Epidermal melanocyte (primary cell): ENCODE results near the gene KCNMA1.

ENCODE experiments used
- DNase-seq: peaks from one replicate; pipeline ENCODE4 v3.0.0; 2011; ENCODE audit warnings: low spot score; ENCODE audit not compliant: insufficient read length

KCNMA1 gene

GRCh38 chr10:77068969-77069368 is 568.6 kb downstream of the KCNMA1 start:
- no peak for DNase-seq

- no peak for DNase-seq
These were observed 569.3 kb downstream of the KCNMA1 start for GRCh38 chr10:77068272-77068671.

- no peak for DNase-seq
These were observed 575.2 kb downstream of the KCNMA1 start for GRCh38 chr10:77062381-77062780.

- DNase-seq, result no peak
These were observed 576.7 kb downstream of the KCNMA1 start for GRCh38 chr10:77060913-77061312.

- no peak for DNase-seq
These were observed 581.0 kb downstream of the KCNMA1 start for GRCh38 chr10:77056650-77057049.

GRCh38 chr10:77052593-77052992 is 585.0 kb downstream of the KCNMA1 start:
- DNase-seq, result no peak

- no peak for DNase-seq
These were observed 585.8 kb downstream of the KCNMA1 start for GRCh38 chr10:77051837-77052236.

GRCh38 chr10:77049896-77050295 is 587.7 kb downstream of the KCNMA1 start:
- DNase-seq, result no peak

GRCh38 chr10:77049146-77049545 is 588.5 kb downstream of the KCNMA1 start:
- no peak for DNase-seq

GRCh38 chr10:77045085-77045484 is 592.5 kb downstream of the KCNMA1 start:
- DNase-seq, result no peak

- no peak for DNase-seq
These were observed 594.2 kb downstream of the KCNMA1 start for GRCh38 chr10:77043420-77043763.

- no peak for DNase-seq
These were observed 594.7 kb downstream of the KCNMA1 start for GRCh38 chr10:77042706-77043419.

GRCh38 chr10:77041636-77042258 is 595.9 kb downstream of the KCNMA1 start:
- no peak for DNase-seq

- DNase-seq, result no peak
These were observed 599.2 kb downstream of the KCNMA1 start for GRCh38 chr10:77038407-77038806.

GRCh38 chr10:77037735-77038403 is 599.7 kb downstream of the KCNMA1 start:
- no peak for DNase-seq

- DNase-seq, result no peak
These were observed 600.4 kb downstream of the KCNMA1 start for GRCh38 chr10:77036993-77037734.

GRCh38 chr10:77036276-77036675 is 601.3 kb downstream of the KCNMA1 start:
- DNase-seq, result no peak

- DNase-seq, result no peak
These were observed 602.8 kb downstream of the KCNMA1 start for GRCh38 chr10:77034795-77035194.

- no peak for DNase-seq
These were observed 603.4 kb downstream of the KCNMA1 start for GRCh38 chr10:77034240-77034639.

GRCh38 chr10:77032188-77032570 is 605.4 kb downstream of the KCNMA1 start:
- no peak for DNase-seq

GRCh38 chr10:77031531-77032187 is 605.9 kb downstream of the KCNMA1 start:
- no peak for DNase-seq

GRCh38 chr10:77030974-77031373 is 606.6 kb downstream of the KCNMA1 start:
- DNase-seq, result no peak
